Suppressor macrophage (primary cell): ENCODE data around the gene AP1S3.
"Not testable (repeated sequence)": the region's sequence is repeated elsewhere in the genome, so short reads cannot be mapped to it uniquely, and the experiment has no call there.

ENCODE experiments used
- DNase-seq, 4 experiments: peaks; one replicate each; pipeline ENCODE4 v3.0.0-alpha.2; 2020 to 2022

Gene AP1S3

DNA sequence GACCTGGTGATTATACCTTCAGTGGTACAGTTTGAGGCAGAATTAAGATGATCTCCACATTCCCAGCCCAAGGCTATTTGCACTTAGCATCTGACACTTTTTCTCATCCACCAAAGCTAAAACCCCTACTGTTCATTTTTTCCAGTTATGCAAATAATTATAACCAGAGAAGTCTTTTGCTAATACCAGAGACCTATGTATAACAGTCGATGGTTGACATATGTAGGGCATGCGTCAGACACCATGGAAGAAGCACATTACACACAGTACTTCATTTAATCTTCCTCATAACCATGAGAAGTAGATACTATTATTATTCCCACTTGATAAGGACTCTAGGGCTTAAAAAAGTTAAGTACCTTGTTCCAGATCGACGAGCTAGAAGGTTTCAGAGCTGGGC, 36.5 kb downstream of the AP1S3 start:
- DNase-seq = no peak

DNA sequence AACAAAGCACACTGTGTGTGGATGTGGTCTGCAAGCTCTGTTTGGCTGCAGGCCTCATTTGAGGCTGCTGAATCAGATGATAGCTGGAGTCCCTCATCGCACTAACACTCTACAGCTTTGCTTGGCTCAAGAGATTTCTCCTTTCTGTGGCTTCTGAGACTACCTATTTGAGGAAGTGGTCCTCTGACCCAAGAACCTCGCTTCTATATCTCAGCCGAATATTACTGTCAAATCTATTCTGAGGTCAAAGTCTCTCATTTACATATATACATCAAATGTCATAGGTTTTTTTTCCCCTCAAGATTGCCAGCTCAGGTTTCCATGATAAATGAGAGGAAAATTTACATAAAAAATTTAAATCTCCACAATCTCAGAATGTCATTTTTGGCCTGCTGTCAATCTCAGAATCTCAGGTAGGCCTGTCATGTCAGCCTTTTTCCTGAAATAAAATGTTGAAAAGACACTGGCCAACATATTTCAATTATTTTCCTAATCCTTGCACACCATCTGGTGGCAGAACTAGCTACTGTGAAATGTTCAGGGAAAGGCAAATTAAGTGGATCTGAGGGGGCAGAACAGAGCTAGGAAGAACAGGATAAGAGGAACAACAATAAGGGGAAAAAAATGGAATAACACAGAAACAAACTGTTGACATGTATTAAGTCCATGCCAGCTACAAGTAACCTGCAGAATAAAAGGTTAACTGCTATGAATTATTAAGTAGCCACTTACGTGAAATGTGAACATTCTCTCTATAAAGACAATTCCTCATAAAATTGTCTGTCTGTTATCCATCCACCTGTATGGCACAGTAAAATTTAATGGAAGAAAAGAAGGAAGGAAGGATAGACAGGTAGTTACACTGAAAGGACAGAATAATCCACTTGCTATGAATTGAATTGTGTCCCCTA, 39.3 kb downstream of the AP1S3 start:
- DNase-seq = peak; percentile 7 to 47 (median 39)

DNA sequence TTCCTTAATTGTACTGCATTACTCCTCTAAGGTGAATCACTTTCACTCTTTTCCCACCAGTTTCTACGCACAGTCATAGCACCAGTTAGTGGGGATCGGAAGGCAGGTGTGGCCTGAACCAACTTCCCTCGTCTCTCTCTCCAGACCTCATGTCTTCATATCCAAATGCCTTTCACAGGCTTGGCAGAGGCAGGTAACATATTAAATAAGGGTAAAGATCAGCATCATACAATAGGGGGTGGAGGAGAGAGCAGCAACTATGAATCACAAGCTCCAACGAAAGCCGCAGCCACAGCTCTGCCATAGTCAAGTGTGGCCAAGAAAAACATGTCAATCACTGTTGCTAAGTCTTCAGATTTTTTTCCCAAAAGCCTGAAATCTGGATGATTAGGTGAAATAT, 40.3 kb downstream of the AP1S3 start:
- DNase-seq = no peak

DNA sequence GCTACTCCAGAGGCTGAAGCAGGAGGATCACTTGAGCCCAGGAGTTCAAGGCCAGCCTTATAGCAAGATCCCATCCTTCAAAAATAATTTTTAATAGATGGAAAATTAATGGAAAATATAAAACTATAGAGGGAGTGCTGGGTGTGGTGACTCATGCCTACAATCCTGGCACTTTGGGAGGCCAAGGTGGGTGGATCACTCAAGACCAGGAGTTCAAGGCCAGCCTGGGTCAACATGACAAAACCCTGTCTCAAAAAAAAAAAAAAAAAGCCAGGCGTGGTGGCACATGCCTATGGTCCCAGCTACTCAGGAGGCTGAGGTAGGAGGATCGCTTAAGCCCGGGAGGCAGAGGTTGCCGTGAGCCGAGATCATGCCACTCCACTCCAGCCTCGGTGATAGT, 48.0 kb downstream of the AP1S3 start:
- DNase-seq = no peak

DNA sequence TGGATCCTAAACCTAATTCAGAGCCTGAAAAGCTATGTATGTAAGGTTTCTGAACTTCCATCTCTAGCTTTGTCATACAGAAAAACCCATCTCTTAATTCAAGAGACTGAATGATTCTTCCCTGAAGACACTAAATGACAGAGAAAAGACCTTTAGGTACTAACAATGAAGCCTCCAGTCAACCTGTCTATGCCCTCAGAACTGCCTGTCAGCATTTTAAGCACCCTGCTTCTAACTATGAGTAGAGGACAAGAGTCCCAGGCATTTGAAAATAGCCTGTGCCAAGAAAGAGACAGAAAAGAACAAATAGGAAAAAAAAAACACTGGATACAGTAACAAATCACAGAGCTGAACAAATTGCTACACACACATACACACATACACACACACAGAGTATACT, 48.6 kb downstream of the AP1S3 start:
- no peak for DNase-seq

DNA sequence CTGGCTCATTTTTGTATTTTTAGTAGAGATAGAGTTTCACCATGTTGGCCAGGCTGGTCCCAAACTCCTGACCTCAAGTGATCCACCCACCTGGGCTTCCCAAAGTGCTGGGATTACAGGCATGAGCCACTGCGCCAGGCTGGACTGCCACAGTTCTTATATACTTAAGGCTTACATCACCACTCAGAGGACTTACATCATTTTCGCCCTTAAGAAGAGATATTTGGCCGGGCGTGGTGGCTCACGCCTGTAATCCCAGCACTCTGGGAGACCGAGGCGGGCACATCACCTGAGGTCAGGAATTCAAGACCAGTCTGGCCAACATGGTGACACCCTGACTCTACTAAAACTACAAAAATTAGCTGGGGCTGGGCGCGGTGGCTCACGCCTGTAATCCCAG, 49.3 kb downstream of the AP1S3 start:
- DNase-seq = not testable (repeated sequence)

DNA sequence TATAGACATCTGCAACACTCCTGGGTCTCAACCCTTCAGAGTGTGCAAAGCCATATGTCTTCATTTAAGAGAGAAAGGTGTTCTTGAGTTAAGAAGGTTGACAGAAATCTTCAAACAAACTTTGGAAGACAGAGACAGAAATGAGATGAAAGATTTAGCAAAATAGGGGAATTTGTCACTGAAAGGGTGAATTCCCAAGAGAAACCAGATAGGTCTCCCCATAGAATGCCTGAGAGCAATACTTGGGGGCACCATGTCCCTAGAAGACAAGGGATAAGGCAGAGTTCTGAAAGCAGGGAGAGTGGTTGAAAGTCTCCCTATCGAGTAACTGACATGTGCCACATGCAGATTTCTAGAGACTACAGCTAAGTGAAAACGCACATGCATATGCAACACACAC, 50.0 kb downstream of the AP1S3 start:
- peak in 1 of 4 experiments; percentile 19 for DNase-seq

DNA sequence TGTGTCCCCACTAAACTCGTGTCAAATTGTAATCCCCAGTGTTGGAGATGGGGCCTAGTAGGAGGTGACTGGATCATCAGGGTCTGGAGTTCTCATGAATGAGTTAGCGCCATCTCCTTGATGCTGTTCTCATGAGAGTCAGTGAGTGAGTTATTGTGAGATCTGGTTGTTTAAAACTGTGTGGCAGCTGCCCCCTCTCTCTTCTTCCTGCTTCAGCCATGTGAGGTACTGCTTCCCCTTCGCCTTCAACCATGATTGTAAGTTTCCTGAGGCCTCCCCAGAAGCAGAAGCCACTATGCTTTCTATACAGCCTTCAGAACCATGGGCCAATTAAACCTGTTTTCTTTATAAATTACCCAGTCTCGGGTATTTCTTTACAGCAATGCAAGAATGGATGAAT, 50.4 kb downstream of the AP1S3 start:
- peak in 3 of 4 experiments; percentile 4 to 13 (median 11) for DNase-seq

DNA sequence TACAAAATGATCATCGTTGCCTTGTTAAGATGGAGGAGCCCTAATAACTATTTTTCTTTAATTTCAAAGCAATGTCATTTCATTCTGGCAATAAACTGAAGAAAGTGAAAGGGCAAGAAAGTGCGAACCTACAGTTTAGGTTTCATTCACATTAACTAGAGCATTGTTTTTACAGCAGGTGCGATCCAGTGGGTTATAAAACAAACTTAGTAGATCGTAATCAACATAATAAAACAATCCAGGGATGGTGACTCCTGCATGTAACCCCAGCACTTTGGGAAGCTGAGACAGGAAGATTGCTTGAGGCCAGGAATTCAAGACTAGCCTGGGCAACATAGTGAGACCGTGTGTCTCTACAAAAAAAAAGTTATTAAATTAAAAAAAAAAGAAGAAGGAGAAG, 51.1 kb downstream of the AP1S3 start:
- DNase-seq = no peak

DNA sequence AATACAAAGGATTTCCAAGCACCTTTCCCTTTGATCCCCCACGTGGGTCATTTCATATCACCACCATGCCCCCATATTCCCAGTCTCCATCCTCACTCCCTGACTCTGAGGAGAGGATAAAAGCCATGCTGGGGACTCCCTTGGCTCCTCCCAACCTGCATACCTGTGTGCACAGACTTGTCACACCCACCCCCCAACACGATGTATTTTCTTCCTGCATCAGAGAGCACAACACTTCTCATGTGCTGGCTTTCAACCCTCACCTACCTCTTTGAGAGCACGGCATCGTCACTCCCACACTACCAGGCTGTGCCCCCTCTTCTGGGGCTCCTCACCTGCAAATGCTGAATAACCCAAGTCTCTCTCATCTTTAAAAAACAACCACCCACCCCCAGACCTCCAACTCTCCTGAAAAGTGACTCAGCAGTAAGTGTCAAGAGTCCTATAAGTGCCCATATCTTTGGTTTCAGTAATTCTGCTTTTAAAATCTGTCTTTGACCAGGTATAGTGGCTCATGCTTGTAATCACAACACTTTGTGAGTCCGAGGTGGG, 53.1 kb downstream of the AP1S3 start:
- no peak for DNase-seq

DNA sequence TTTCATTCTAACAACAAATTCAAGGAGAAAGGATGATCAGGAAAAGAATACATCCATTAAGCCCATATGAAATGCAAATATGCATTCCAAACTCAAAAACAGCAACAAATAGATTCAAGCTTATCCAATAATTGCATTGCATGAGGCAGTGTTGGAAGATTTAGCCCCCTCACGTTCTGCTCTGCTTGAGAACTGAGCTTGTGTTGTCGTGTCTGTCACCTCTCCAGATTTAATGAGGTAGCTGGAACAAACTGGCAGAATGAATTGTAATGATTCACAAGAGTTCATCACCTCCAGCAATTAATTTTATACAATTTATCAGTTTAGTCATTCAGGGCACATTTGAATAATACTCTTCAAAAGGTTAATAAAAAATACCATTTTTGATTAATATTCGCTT, 54.8 kb downstream of the AP1S3 start:
- no peak for DNase-seq

DNA sequence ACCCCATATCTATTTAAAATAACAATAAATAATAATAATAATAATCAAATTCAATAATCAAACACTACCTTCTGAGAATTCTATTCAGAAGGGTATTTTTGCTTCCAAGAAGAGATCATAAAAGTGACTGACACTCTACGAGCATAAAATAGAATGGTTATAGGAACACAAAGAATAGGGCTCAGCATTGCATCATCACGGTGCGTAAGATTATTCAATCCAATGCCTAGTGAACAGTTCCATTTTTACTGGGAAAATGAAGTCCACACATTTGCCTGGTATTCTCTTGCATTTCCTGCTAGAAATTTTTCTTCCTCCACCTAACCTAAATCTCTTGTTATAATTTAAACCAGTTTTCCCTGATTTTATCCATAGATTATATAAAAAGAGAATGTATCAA, 55.8 kb downstream of the AP1S3 start:
- no peak for DNase-seq

DNA sequence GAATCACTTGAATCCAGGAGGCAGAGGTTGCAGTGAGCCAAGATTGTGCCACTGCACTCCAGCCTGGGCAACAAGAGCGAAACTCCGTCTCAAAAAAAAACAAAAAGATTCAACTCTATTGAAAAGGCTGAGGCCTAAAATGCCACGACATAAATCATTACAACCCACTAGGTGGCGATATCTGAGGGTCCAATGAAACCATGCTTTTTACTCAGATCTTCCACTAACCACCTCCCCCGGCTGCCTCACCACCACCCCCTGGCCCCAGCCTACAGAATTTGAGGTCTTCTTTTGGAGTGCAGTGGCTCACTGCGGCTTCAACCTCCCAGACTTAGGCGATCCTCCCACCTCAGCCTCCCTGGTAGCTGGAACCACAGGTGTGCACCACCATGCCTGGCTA, 57.5 kb downstream of the AP1S3 start:
- DNase-seq = peak; percentile 61 to 72 (median 64)

DNA sequence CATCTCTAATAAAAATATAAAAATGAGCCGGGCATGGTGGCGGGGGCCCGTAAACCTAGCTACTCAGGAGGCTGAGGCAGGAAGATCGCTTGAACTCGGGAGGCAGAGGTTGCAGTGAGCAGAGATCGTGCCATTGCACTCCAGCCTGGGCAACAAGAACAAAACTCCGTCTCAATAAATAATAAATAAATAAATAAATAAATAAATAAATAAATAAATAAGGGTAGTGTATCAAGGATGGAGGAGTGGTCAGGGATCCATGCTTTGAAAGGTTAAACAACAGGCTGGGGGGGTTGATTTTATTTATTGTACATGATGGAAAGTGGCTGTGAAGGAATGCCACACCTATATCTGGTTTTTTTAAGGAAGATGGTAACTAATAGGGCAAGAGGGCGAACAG, 63.2 kb downstream of the AP1S3 start:
- DNase-seq = no peak

DNA sequence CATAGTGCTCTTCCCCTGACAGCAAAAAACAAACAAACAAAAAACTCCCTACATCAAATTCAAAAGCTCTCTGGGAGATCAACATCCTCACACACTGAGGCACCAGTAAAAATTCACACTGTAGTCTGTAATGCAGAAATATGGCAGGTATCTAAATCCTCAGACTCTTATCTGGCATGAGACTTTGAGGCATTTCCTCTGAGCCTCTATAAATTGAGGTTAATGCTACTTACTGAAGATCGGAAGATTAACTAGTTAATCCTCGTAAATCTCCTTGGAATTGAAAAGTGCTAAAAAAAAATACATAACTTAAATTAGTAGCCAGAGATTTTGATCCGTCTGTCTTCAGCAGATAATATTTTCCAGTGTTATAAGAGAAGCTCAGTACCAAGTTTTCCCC, 65.0 kb downstream of the AP1S3 start:
- DNase-seq = no peak

DNA sequence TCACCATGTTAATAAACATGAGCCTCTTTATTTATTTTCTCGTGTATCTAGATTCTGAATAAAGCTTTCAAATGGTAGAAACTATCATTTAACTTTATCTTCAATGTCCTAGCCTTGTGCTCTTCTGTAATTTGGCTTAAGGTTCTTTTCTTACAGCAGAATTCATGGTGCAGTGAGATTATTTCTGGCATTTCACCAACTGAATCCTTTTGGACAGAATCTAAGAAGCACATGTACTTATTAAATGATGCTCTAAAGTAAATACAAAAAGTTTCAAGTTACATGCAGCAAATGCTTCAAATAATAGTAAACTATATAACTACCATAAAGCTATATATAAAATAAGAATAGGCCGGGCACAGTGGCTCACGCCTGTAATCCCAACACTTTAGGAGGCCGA, 65.9 kb downstream of the AP1S3 start:
- no peak for DNase-seq

DNA sequence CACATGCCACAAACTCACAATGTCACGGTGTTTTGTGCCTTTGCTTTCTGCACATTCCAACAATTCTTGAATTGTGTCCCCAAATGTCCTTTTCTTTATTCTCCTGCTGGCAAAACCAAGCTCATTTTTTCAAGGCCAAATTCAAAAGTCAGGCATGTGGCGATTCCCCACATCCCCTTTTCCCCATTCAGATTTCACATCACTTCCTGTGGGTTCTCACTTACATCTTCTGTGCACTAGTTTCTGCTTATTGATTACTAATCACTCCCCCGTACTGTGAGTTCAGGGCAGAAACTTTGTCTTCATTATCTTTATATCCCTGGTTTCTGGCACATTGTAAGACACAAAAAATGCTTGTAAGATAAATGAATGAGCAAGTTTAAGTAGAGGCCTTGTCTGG, 69.2 kb downstream of the AP1S3 start:
- peak; percentile 6 to 25 (median 17) for DNase-seq

DNA sequence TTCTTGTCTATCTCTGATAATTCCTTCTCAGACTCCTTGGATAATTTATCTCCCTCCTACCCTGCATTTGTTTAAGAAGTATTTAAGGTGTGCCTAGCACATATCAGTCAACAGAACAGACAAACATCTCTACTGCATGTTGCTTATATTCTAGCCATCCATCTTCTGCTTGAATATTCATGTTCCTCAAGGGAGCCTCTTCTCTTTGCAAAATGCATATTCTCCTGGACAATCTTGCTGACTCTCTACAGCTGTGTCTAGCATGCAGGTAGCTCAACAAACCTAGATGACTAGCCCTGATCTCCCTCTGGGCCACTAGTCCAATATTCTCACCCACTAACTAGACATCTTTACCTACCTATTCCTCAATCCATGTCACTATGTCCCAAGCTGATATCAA, 70.0 kb downstream of the AP1S3 start:
- no peak for DNase-seq

DNA sequence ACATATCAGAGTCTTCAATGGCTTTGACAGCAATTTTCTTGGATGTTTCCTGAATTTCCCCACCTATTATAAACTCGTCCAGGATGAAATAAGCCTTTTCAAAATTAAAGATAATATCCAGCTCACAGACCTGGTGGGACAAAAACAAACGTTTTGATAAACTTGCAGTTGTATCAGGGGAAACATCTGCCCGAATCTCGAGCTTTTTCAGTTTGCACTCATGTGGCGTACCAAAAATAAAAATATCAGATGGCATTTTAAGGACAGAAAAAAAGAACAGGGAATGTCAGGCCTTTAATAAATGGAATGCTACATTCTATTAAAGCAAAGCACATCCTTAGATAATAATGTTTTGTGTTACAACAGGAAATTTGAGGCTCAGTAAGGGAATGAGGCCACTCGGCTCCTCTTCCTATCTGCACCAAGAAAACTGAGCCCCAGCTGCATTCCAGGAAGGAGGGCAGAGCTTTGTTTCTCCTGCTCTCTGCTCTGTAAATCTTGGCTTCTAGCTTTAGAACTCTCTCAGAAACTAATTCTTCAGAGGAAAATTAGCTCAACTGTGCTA, 72.1 kb downstream of the AP1S3 start:
- DNase-seq = no peak

DNA sequence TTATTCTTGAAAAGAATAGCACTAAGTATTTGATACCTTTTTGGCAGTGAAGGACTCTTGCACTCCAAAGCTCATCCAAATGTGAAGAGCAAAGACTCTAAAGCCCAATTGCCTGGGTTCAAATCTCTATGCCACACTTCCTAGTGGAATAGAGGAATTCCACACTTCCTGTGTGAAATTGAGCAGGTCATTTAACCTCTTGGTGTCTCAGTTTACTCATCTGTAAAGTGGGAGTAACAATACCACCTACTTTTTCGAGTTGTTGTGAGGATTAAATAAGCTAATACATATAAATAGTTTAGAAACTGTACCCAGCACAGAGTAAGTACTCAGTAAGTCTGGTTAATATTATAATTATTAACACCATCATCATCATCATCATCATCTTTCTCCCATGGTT, 72.6 kb downstream of the AP1S3 start:
- no peak for DNase-seq

DNA sequence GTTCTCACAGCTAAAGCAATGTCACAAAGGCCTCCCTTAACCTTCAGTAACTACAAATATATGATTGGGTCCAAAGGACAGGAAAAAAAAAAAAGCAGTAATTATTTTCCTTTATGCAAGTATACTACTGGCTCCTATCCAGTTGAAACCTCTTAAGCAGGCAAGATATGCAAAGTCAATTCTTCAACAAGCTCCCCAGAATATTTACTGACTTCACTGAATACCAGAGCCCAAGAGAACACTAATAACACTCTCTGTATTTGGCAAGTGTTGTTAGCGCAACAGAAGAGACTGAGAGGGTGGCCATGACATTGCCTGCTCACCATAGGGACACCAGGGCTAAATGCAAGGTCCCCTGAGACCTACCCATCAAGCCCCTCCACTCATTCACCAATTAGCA, 74.5 kb downstream of the AP1S3 start:
- DNase-seq = no peak

DNA sequence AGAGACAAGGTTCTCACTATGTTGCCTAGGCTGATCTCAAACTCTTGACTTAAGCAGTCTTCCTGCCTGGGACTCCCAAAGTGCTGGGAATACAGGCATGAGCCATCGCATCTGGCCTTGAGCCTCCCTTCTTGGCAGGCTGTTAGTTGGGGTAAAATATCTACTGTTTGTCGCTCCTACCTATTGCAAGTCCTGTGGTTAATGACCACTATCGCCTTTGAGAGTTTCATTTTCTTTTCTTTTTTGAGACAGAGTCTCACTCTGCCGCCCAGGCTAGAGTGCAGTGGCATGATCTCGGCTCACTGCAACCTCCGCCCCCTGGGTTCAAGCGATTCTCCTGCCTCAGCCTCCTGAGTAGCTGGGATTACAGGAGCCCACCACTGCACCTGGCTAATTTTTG, 75.6 kb downstream of the AP1S3 start:
- not testable (repeated sequence) for DNase-seq

DNA sequence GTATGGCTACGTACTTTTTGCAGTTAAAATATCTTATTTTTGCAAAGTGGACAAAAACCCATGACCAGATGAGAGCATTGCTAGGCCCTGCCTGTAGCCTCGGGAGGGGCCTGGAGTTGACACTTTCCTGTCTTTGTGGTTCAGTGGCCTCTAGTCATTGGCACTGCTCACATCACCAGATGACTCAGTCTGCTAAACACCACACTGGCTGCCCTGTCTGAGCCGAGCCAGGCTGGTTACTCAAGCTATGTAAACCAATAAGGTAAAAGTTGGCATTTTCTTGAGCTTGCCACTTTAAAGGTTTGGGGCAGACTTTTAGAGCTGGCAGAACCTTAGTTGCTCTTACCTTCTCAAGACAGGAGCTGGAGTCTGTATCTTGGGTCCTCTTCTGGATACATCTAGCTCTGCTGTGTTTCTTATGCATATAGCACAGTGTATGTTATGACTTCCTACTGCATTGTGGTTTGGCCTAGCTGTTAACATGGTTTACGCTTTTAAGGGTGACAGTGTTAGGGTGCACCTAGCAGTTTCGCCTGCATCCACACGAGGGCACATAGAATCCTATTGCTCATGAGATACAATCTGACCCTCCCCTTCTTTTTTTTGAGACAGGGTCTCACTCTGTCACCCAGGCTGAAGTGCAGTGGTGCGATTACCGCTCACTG, 76.4 kb downstream of the AP1S3 start:
- DNase-seq = peak; percentile 5 to 34 (median 22)
